ENCODE measurements around the gene DCTN1.

DCTN1 gene

DNA sequence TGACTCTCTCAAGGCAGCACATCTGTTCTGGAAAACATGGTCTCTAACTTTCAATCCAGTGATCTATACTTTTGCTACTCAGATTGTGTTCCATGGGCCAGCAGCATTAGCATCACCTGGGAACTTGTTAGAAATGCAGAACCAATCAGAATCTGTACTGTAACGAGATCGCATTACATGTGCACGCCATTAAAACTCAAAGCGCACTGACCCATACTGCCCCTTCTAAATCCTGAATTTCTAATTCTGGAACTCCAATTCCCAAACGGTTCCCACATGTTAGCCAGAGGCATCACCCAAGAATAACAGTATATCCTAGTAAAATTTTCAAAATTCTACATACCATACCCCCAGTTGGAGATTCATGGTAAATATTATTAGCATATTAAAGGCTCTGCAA lies 10.5 kb upstream of the DCTN1 start:
- no peak for TF ChIP-seq CSDC2 (CRISPR knock-in tag; IDR thresholded peaks at IDR 0.05)
- TF ChIP-seq, protein P1, sequence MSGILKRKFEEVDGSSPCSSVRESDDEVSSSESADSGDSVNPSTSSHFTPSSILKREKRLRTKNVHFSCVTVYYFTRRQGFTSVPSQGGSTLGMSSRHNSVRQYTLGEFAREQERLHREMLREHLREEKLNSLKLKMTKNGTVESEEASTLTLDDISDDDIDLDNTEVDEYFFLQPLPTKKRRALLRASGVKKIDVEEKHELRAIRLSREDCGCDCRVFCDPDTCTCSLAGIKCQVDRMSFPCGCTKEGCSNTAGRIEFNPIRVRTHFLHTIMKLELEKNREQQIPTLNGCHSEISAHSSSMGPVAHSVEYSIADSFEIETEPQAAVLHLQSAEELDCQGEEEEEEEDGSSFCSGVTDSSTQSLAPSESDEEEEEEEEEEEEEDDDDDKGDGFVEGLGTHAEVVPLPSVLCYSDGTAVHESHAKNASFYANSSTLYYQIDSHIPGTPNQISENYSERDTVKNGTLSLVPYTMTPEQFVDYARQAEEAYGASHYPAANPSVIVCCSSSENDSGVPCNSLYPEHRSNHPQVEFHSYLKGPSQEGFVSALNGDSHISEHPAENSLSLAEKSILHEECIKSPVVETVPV (CRISPR knock-in tag; IDR thresholded peaks at IDR 0.05): no peak
- TF ChIP-seq ZFP30 (CRISPR knock-in tag; IDR thresholded peaks at IDR 0.05): no peak
- ATAC-seq: no peak

- no peak for ATAC-seq
- no peak for TF ChIP-seq GLIS3 (CRISPR knock-in tag; IDR thresholded peaks at IDR 0.05)
- TF ChIP-seq, protein P1 (CRISPR knock-in tag; IDR thresholded peaks at IDR 0.05): no peak
- no peak for TF ChIP-seq ZFP3 (CRISPR knock-in tag; IDR thresholded peaks at IDR 0.05)
- TF ChIP-seq, protein P2, sequence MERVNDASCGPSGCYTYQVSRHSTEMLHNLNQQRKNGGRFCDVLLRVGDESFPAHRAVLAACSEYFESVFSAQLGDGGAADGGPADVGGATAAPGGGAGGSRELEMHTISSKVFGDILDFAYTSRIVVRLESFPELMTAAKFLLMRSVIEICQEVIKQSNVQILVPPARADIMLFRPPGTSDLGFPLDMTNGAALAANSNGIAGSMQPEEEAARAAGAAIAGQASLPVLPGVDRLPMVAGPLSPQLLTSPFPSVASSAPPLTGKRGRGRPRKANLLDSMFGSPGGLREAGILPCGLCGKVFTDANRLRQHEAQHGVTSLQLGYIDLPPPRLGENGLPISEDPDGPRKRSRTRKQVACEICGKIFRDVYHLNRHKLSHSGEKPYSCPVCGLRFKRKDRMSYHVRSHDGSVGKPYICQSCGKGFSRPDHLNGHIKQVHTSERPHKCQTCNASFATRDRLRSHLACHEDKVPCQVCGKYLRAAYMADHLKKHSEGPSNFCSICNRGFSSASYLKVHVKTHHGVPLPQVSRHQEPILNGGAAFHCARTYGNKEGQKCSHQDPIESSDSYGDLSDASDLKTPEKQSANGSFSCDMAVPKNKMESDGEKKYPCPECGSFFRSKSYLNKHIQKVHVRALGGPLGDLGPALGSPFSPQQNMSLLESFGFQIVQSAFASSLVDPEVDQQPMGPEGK (CRISPR knock-in tag; IDR thresholded peaks at IDR 0.05; ENCODE audit: borderline replicate concordance): no peak
- no peak for TF ChIP-seq PPARA (CRISPR knock-in tag; IDR thresholded peaks at IDR 0.05; ENCODE audit: borderline replicate concordance)
- TF ChIP-seq BACH2 (CRISPR knock-in tag; IDR thresholded peaks at IDR 0.05; ENCODE audit: borderline replicate concordance): no peak
Measured at GRCh38 chr2:74387346-74387745, 7.2 kb upstream of the DCTN1 start.

- ATAC-seq: no peak
- TF ChIP-seq OSR1 (CRISPR knock-in tag; IDR thresholded peaks at IDR 0.05) (no peak), CREB5 (CRISPR knock-in tag; IDR thresholded peaks at IDR 0.05; ENCODE audit: low read depth) (no peak), TSHZ2 (CRISPR knock-in tag; IDR thresholded peaks at IDR 0.05) (no peak), ISL1 (CRISPR knock-in tag; IDR thresholded peaks at IDR 0.05) (no peak), TOX (CRISPR knock-in tag; IDR thresholded peaks at IDR 0.05; ENCODE audit: borderline replicate concordance) (no peak), ZNF70 (CRISPR knock-in tag; IDR thresholded peaks at IDR 0.05) (no peak), CSDC2 (CRISPR knock-in tag; IDR thresholded peaks at IDR 0.05) (no peak), RARB (CRISPR knock-in tag; IDR thresholded peaks at IDR 0.05) (no peak), ZC3H10 (CRISPR knock-in tag; IDR thresholded peaks at IDR 0.05) (no peak), GLIS3 (CRISPR knock-in tag; IDR thresholded peaks at IDR 0.05) (no peak)
- TF ChIP-seq, protein P1 (CRISPR knock-in tag; IDR thresholded peaks at IDR 0.05): no peak
Measured at GRCh38 chr2:74385396-74385795, 5.3 kb upstream of the DCTN1 start.

DNA sequence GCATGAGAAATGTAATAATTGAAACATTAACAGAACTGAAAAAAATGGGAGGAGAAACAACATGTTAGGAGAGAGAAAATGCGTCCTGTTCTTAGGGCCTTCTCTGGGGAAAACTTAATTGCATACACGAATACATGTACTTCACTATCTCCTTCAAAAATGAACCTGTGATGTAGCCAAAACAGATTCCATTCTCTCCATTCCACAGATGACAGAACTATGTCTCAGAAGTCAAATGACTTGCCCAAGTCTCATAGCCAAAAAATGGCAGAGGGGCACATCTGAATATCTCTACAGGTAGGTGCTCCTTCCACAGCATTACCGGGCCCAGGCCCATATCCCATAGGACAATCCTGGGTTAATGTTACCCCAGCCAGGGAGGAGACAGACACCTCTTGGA lies 3.9 kb upstream of the DCTN1 start:
- ATAC-seq: no peak
- TF ChIP-seq ZC3H10 (CRISPR knock-in tag; IDR thresholded peaks at IDR 0.05) (no peak), ESRRG (CRISPR knock-in tag; IDR thresholded peaks at IDR 0.05) (no peak), ZNF70 (CRISPR knock-in tag; IDR thresholded peaks at IDR 0.05) (no peak), TSHZ2 (CRISPR knock-in tag; IDR thresholded peaks at IDR 0.05) (no peak), POU6F1 (CRISPR knock-in tag; IDR thresholded peaks at IDR 0.05; ENCODE audit: borderline replicate concordance, low read depth) (no peak), ZNF8 (CRISPR knock-in tag; IDR thresholded peaks at IDR 0.05) (no peak), ZFP3 (CRISPR knock-in tag; IDR thresholded peaks at IDR 0.05) (no peak)

Data from SK-N-SH treated with all-trans-retinoic acid at 6 μM for 48 hours (cell line).